SK-N-SH (cell line): ENCODE results near the gene TMED9. TPM values are rescaled to one million over a fixed set of nuclear protein-coding genes. Genes with fewer than 3 reads are reported as not detected.

Source experiments
- CTCF ChIA-PET: fragments of 300-600, 350-600 bp; formaldehyde crosslinking; extraction: SDS; loops from one replicate; lab custom pipeline; 2021; lab: Yijun Ruan, JAX
- POLR2A ChIA-PET: fragments of 350-600 bp; sonication (Branson Sonifier 250); formaldehyde crosslinking; extraction: SDS; loops from one replicate; lab custom pipeline; 2020; ENCODE audit warnings: antibody characterized with exemption, inconsistent platforms; lab: Yijun Ruan, JAX
- DNase-seq: peaks from one replicate; pipeline ENCODE4 v3.0.0; 2012
- H2AFZ ChIP-seq: fragments of 200-600 bp; sonication (generic); 2 replicates; pipeline ENCODE4 v1.8.1; 2016; ENCODE audit warnings: antibody characterized with exemption, mild to moderate bottlenecking, low read depth
- H3F3A ChIP-seq: fragments of 200-600 bp; sonication (generic); replicated peaks from 2 replicates; pipeline ENCODE3; 2016; ENCODE audit warnings: antibody characterized with exemption, mild to moderate bottlenecking; ENCODE audit not compliant: insufficient read depth
- H3K27ac ChIP-seq, 2 experiments: fragments of 200-500 bp in 1 of 2; fragments of 200-600 bp in 1 of 2; sonication (Bioruptor generic) in 1 of 2; sonication (generic), shearing (Covaris generic) in 1 of 2; 2 replicates each; pipeline versions ENCODE4 v1.5.1 to v1.6.1; 2014 to 2016; ENCODE audit warnings: low read depth in 2 of 2, inconsistent platforms in 1 of 2, low read length in 1 of 2, mild to moderate bottlenecking in 1 of 2, mixed read lengths in 1 of 2
- H3K27me3 ChIP-seq: fragments of 200-600 bp; sonication (generic), shearing (Covaris generic); 2 replicates; pipeline ENCODE4 v1.6.1; 2016; ENCODE audit warnings: mixed run types; ENCODE audit not compliant: insufficient read depth
- H3K36me3 ChIP-seq, 2 experiments: fragments of 200-500 bp in 1 of 2; fragments of 200-600 bp in 1 of 2; sonication (Bioruptor generic) in 1 of 2; sonication (generic) in 1 of 2; replicated peaks in 1 of 2; 2 replicates each; pipeline versions ENCODE3 to v1.5.1; 2014 to 2016; ENCODE audit warnings: low read length in 1 of 2, mild to moderate bottlenecking in 1 of 2; ENCODE audit not compliant: insufficient read depth in 2 of 2, control insufficient read depth in 1 of 2
- H3K4me1 ChIP-seq, 2 experiments: fragments of 200-500 bp in 1 of 2; fragments of 200-600 bp in 1 of 2; sonication (Bioruptor generic) in 1 of 2; sonication (generic), shearing (Covaris generic) in 1 of 2; 2 replicates each; pipeline versions ENCODE4 v1.5.1 to v1.6.1; 2014 to 2016; ENCODE audit warnings: low read depth in 1 of 2, low read length in 1 of 2, mixed run types in 1 of 2; ENCODE audit not compliant: insufficient read depth in 2 of 2, control insufficient read depth in 1 of 2
- H3K4me2 ChIP-seq: fragments of 200-600 bp; sonication (generic), shearing (Covaris generic); 2 replicates; pipeline ENCODE4 v1.6.1; 2017; ENCODE audit warnings: mixed run types
- H3K4me3 ChIP-seq, 2 experiments: fragments of 200-500 bp in 1 of 2; fragments of 200-600 bp in 1 of 2; sonication (Bioruptor generic) in 1 of 2; sonication (generic), shearing (Covaris generic) in 1 of 2; 2 replicates each; pipeline versions ENCODE4 v1.5.1 to v1.8.1; 2014 to 2016; ENCODE audit warnings: low read depth in 2 of 2, inconsistent platforms in 1 of 2, low read length in 1 of 2, mild to moderate bottlenecking in 1 of 2, mixed read lengths in 1 of 2, moderate library complexity in 1 of 2
- H3K79me2 ChIP-seq: fragments of 200-600 bp; sonication (generic); 2 replicates; pipeline ENCODE4 v1.8.1; 2017; ENCODE audit warnings: mild to moderate bottlenecking; ENCODE audit not compliant: insufficient read depth
- H3K9ac ChIP-seq: fragments of 200-600 bp; sonication (generic); 2 replicates; pipeline ENCODE4 v1.6.1; 2017; ENCODE audit warnings: mixed run types
- H3K9me2 ChIP-seq: fragments of 200-600 bp; sonication (generic); 2 replicates; pipeline ENCODE4 v1.6.1; 2017; ENCODE audit warnings: mixed run types
- H3K9me3 ChIP-seq: fragments of 200-600 bp; sonication (generic); 2 replicates; pipeline ENCODE4 v1.6.1; 2017; ENCODE audit warnings: mixed run types, mild to moderate bottlenecking, moderate library complexity
- H4K20me1 ChIP-seq: fragments of 200-600 bp; sonication (generic); 2 replicates; pipeline ENCODE4 v1.6.1; 2017; ENCODE audit warnings: mild to moderate bottlenecking, mixed run types; ENCODE audit not compliant: insufficient read depth
- CHD2 ChIP-seq: fragments of 150-350 bp; IDR thresholded peaks from 2 replicates; pipeline ENCODE4 v1.6.1; 2018; ENCODE audit warnings: low read length; ENCODE audit not compliant: partially characterized antibody
- CTCF ChIP-seq: fragments of 200-600 bp; sonication (generic); IDR thresholded peaks from 2 replicates; pipeline ENCODE4 v1.6.1; 2017; ENCODE audit warnings: antibody characterized with exemption, mild to moderate bottlenecking, moderate library complexity
- EP300 ChIP-seq, 2 experiments: IDR thresholded peaks; 2 replicates each; pipeline versions ENCODE4 v1.4.0 to v1.6.1; 2012; ENCODE audit warnings: borderline replicate concordance in 1 of 2, low read depth in 1 of 2, low read length in 1 of 2
- EZH2phosphoT487 ChIP-seq: fragments of 200-600 bp; sonication (generic); IDR thresholded peaks from 2 replicates; pipeline ENCODE4 v1.6.1; 2017; ENCODE audit warnings: low read depth, mixed run types, mild to moderate bottlenecking, antibody characterized with exemption, moderate library complexity, borderline replicate concordance
- FOXJ3 ChIP-seq: sonication (generic); formaldehyde crosslinking; IDR thresholded peaks from 2 replicates; pipeline ENCODE4 v1.5.1; 2020; ENCODE audit warnings: mild to moderate bottlenecking, missing genetic modification reagents
- FOXM1 ChIP-seq: IDR thresholded peaks from 2 replicates; pipeline ENCODE4 v1.4.0; 2012; ENCODE audit warnings: low read depth, mild to moderate bottlenecking
- GABPA ChIP-seq: IDR thresholded peaks from 2 replicates; pipeline ENCODE4 v1.4.0; 2012; ENCODE audit warnings: low read depth, mild to moderate bottlenecking
- JUND ChIP-seq: IDR thresholded peaks from 2 replicates; pipeline ENCODE4 v1.4.0; 2012
- MEF2A ChIP-seq: IDR thresholded peaks from 2 replicates; pipeline ENCODE4 v1.4.0; 2012; ENCODE audit warnings: low read depth, borderline replicate concordance
- RAD21 ChIP-seq: IDR thresholded peaks from 2 replicates; pipeline ENCODE4 v1.6.1; 2012; ENCODE audit warnings: mild to moderate bottlenecking, low read length
- RFX5 ChIP-seq: IDR thresholded peaks from 2 replicates; pipeline ENCODE4 v1.6.1; 2012; ENCODE audit warnings: mild to moderate bottlenecking, improper control_type of control experiment, low read length
- SMC3 ChIP-seq: IDR thresholded peaks from 2 replicates; pipeline ENCODE4 v1.6.1; 2012; ENCODE audit warnings: low read depth, low read length, improper control_type of control experiment
- TCF12 ChIP-seq: IDR thresholded peaks from 2 replicates; pipeline ENCODE4 v1.4.0; 2012
- USF2 ChIP-seq: fragments of 150-350 bp; IDR thresholded peaks from 2 replicates; pipeline ENCODE4 v1.6.1; 2017; ENCODE audit warnings: antibody characterized with exemption, low read length, low read depth, borderline replicate concordance
- WGBS: methylation state at CpG from one replicate; pipeline ENCODE4 v1.1.6; 2017; ENCODE audit warnings: low lambda C conversion rate; 5-methylcytosine and 5-hydroxymethylcytosine counted together
- polyA plus RNA-seq, 3 experiments: library from polyadenylated mRNA; depleted of rRNA; stranded (reverse); fragments of >200 nt; gene quantifications; 2 replicates each; pipeline ENCODE4 v1.2.3, GENCODE V29; 2012
- TF ChIP-seq, protein P1 (sequence below): IDR thresholded peaks from 2 replicates; pipeline ENCODE4 v1.4.0; 2012; ENCODE audit warnings: low read depth, borderline replicate concordance
- TF ChIP-seq, protein P2 (sequence below): IDR thresholded peaks from 2 replicates; pipeline ENCODE4 v1.4.0; 2012; ENCODE audit warnings: low read depth
- TF ChIP-seq, protein P3 (sequence below): fragments of 150-350 bp; IDR thresholded peaks from 2 replicates; pipeline ENCODE4 v1.6.1; 2016; ENCODE audit warnings: mild to moderate bottlenecking, low read depth, low read length
- TF ChIP-seq, protein P4 (sequence below): IDR thresholded peaks from 2 replicates; pipeline ENCODE4 v1.6.1; 2012; ENCODE audit warnings: mild to moderate bottlenecking, low read depth, low read length, moderate library complexity

Gene TMED9
- polyA plus RNA-seq, 1 of the 3 experiments (the other 2 are of a cell fraction): 264 TPM

DNA sequence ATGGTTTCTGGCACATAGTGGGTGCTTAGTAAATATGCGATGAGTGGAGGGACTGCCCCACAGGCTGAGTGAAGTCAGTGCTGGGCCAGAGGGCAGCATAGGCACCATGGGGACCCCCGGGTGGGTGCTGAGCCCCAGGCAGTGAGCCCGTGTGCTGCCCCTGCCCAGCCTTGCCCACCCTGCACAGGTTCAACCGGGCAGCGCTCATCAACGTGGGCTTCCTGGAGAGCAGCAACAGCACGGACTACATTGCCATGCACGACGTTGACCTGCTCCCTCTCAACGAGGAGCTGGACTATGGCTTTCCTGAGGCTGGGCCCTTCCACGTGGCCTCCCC, 15.1 kb downstream of the TMED9 start:
- TF ChIP-seq, protein P1, sequence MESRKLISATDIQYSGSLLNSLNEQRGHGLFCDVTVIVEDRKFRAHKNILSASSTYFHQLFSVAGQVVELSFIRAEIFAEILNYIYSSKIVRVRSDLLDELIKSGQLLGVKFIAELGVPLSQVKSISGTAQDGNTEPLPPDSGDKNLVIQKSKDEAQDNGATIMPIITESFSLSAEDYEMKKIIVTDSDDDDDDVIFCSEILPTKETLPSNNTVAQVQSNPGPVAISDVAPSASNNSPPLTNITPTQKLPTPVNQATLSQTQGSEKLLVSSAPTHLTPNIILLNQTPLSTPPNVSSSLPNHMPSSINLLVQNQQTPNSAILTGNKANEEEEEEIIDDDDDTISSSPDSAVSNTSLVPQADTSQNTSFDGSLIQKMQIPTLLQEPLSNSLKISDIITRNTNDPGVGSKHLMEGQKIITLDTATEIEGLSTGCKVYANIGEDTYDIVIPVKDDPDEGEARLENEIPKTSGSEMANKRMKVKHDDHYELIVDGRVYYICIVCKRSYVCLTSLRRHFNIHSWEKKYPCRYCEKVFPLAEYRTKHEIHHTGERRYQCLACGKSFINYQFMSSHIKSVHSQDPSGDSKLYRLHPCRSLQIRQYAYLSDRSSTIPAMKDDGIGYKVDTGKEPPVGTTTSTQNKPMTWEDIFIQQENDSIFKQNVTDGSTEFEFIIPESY: no peak
- TF ChIP-seq CHD2 (no peak), RFX5 (no peak), USF2 (no peak), EP300 (IDR thresholded peaks at IDR 0.05; ENCODE audit: borderline replicate concordance in 1 of 2, low read depth in 1 of 2, low read length in 1 of 2) (no peak), RAD21 (no peak), FOXJ3 (no peak), SMC3 (no peak), JUND (no peak), TCF12 (no peak), FOXM1 (no peak), MEF2A (no peak), GABPA (no peak), CTCF (no peak), EZH2phosphoT487 (no peak)
- TF ChIP-seq, protein P2, sequence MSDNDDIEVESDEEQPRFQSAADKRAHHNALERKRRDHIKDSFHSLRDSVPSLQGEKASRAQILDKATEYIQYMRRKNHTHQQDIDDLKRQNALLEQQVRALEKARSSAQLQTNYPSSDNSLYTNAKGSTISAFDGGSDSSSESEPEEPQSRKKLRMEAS: no peak
- TF ChIP-seq, protein P3, sequence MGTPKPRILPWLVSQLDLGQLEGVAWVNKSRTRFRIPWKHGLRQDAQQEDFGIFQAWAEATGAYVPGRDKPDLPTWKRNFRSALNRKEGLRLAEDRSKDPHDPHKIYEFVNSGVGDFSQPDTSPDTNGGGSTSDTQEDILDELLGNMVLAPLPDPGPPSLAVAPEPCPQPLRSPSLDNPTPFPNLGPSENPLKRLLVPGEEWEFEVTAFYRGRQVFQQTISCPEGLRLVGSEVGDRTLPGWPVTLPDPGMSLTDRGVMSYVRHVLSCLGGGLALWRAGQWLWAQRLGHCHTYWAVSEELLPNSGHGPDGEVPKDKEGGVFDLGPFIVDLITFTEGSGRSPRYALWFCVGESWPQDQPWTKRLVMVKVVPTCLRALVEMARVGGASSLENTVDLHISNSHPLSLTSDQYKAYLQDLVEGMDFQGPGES: no peak
- TF ChIP-seq, protein P4, sequence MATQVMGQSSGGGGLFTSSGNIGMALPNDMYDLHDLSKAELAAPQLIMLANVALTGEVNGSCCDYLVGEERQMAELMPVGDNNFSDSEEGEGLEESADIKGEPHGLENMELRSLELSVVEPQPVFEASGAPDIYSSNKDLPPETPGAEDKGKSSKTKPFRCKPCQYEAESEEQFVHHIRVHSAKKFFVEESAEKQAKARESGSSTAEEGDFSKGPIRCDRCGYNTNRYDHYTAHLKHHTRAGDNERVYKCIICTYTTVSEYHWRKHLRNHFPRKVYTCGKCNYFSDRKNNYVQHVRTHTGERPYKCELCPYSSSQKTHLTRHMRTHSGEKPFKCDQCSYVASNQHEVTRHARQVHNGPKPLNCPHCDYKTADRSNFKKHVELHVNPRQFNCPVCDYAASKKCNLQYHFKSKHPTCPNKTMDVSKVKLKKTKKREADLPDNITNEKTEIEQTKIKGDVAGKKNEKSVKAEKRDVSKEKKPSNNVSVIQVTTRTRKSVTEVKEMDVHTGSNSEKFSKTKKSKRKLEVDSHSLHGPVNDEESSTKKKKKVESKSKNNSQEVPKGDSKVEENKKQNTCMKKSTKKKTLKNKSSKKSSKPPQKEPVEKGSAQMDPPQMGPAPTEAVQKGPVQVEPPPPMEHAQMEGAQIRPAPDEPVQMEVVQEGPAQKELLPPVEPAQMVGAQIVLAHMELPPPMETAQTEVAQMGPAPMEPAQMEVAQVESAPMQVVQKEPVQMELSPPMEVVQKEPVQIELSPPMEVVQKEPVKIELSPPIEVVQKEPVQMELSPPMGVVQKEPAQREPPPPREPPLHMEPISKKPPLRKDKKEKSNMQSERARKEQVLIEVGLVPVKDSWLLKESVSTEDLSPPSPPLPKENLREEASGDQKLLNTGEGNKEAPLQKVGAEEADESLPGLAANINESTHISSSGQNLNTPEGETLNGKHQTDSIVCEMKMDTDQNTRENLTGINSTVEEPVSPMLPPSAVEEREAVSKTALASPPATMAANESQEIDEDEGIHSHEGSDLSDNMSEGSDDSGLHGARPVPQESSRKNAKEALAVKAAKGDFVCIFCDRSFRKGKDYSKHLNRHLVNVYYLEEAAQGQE: no peak
- H3K9ac ChIP-seq: no peak overlapping the region
- peaks cover 0 to 12% of the 10 kb centered on the region in 2 experiments; a peak in 1 of 4 replicates for H3K4me1 ChIP-seq
- ChIA-PET POLR2A (no interaction called here), CTCF (interaction anchor here (0.6 to 2.2 kb wide), 9 partner anchors 8 to 455 kb away, joined by 3 to 13 read pairs (median 6); partner anchors contain the start of gene B4GALT7)
- no peaks in the 10 kb centered on the region for H3K9me3 ChIP-seq
- H3K9me2 ChIP-seq: no peaks in the 10 kb centered on the region
- no peaks in the 10 kb centered on the region for H4K20me1 ChIP-seq
- peaks cover 0 to 22% of the 10 kb centered on the region in 2 experiments for H3K36me3 ChIP-seq
- no peaks in the 10 kb centered on the region for H3F3A ChIP-seq
- no peak overlapping the region for H3K4me2 ChIP-seq
- no peak for DNase-seq
- 78% methylated on average over 6 of the region's 11 CpGs for WGBS
- H2AFZ ChIP-seq: no peak overlapping the region
- no peak overlapping the region for H3K4me3 ChIP-seq
- H3K27me3 ChIP-seq: no peaks in the 10 kb centered on the region
- H3K79me2 ChIP-seq: 0 out of 2 replicates have a peak, but pooled peaks cover 1% of the 10 kb centered on the region
- H3K27ac ChIP-seq: no peak overlapping the region
